ENCODE data around the gene PRLR. TPM values are rescaled to one million over a fixed set of nuclear protein-coding genes. Genes with fewer than 3 reads are reported as not detected.

The PRLR gene
- total and polyA plus RNA-seq, 9 of the 15 experiments (the other 6 are each of a cell fraction or from before 2014, with no cell fraction given): 0.02 TPM; not detected in 8

DNA sequence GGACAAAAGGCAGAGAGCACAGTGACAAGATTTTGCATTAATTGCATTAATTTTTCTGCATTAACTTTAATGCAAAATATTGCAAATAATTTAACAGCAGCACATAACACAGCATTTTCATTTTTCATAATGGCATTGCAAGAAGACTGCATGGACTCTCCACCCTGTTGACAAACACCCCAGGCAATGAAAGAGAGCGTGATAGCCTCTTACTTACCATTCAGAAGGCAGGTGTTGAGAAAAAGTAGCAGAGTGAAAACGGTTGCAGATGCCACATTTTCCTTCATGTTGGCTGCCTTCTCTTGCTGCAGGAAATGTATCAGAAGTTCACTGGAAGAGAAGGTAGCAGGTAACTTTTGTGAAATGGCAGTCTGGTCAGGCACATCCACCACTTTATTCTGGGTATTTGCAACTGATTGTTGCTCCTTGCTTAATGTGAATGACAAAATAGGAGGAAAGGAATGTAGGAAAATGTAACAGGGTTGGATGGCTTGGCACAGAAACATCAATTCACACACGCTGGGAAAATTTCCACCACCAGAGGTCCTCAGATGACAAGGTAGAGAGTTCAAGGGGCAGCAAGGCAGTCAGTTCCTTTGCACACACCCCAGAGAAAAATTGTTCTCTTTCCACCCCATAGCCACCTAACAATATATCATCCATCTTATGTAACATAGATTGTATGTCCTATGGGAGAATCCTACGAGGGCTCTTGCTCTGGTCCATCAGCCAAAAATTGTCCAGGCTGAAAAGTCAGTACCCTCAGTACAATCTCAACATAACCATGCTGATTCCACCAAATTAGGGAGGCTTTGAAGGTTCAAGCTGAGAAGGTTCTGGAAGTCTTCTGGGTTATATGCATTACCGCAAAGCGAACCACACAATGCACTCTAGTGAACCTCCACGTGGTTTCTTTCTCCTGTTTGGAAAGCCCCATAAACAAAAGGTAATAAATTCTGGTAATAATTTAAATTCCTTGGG, 140.7 kb downstream of the PRLR start (continued):
- TF ChIP-seq, protein P1, sequence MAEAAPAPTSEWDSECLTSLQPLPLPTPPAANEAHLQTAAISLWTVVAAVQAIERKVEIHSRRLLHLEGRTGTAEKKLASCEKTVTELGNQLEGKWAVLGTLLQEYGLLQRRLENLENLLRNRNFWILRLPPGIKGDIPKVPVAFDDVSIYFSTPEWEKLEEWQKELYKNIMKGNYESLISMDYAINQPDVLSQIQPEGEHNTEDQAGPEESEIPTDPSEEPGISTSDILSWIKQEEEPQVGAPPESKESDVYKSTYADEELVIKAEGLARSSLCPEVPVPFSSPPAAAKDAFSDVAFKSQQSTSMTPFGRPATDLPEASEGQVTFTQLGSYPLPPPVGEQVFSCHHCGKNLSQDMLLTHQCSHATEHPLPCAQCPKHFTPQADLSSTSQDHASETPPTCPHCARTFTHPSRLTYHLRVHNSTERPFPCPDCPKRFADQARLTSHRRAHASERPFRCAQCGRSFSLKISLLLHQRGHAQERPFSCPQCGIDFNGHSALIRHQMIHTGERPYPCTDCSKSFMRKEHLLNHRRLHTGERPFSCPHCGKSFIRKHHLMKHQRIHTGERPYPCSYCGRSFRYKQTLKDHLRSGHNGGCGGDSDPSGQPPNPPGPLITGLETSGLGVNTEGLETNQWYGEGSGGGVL (CRISPR knock-in tag; IDR thresholded peaks at IDR 0.05): no peak
- no peak for TF ChIP-seq MTF1 (CRISPR knock-in tag; IDR thresholded peaks at IDR 0.05; ENCODE audit: borderline replicate concordance)
- TF ChIP-seq, protein P2, sequence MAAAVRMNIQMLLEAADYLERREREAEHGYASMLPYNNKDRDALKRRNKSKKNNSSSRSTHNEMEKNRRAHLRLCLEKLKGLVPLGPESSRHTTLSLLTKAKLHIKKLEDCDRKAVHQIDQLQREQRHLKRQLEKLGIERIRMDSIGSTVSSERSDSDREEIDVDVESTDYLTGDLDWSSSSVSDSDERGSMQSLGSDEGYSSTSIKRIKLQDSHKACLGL (CRISPR knock-in tag; IDR thresholded peaks at IDR 0.05; ENCODE audit: borderline replicate concordance, poor library complexity, severe bottlenecking): no peak
- TF ChIP-seq RAD21 (CRISPR knock-in tag; conservative IDR thresholded peaks at IDR 0.05 in 1 of 2, IDR thresholded peaks at IDR 0.05 in 1 of 2): peak; percentile 81 to 90
- TF ChIP-seq, protein P3, sequence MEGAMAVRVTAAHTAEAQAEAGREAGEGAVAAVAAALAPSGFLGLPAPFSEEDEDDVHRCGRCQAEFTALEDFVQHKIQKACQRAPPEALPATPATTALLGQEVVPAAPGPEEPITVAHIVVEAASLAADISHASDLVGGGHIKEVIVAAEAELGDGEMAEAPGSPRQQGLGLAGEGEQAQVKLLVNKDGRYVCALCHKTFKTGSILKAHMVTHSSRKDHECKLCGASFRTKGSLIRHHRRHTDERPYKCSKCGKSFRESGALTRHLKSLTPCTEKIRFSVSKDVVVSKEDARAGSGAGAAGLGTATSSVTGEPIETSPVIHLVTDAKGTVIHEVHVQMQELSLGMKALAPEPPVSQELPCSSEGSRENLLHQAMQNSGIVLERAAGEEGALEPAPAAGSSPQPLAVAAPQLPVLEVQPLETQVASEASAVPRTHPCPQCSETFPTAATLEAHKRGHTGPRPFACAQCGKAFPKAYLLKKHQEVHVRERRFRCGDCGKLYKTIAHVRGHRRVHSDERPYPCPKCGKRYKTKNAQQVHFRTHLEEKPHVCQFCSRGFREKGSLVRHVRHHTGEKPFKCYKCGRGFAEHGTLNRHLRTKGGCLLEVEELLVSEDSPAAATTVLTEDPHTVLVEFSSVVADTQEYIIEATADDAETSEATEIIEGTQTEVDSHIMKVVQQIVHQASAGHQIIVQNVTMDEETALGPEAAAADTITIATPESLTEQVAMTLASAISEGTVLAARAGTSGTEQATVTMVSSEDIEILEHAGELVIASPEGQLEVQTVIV (CRISPR knock-in tag; IDR thresholded peaks at IDR 0.05; ENCODE audit: borderline replicate concordance): no peak
- no peak for TF ChIP-seq CBX8 (IDR thresholded peaks at IDR 0.05; ENCODE audit: borderline replicate concordance, extremely low read depth, low read depth, low read length, poor library complexity, severe bottlenecking)

All from K562 (cell line).